ENCODE measurements around the gene COL7A1.
"Not testable (repeated sequence)": the region's sequence is repeated elsewhere in the genome, so short reads cannot be mapped to it uniquely, and the experiment has no call there.

The COL7A1 gene

DNA sequence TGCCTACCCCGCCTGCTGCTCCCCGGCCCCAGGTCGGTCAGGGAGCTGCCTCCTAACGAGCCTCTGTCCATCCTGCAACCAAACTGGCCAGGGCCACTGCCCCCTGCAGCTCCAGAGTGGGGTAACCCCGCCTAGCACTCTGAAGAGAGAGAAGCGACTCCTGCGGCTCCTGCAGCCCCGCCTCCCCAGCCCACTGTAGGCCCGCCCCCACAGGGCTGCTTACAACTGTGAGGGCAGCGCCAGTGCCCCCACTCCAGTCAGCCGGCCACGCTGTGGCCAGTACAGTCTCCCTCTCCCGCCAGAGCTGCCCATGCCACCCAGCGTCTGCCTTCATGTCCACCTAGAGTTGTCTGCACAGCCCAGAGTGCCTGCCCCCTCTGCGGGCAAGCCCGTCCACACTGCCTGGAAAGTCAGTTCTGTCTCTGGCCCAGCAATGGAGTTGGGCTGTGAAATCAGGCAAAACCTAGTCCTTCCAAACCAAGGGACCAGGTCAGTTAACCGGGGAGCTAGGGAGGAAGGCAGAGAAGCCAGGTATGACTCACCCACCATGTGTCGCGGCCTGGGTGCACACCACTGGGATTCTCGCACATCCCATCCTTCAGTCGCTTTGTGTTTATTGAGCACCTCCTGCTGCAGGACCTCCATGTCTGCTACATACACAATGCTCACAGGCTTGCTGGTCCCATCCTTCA, 33.9 kb downstream of the COL7A1 start:
- peak; percentile 52 for DNase-seq

DNA sequence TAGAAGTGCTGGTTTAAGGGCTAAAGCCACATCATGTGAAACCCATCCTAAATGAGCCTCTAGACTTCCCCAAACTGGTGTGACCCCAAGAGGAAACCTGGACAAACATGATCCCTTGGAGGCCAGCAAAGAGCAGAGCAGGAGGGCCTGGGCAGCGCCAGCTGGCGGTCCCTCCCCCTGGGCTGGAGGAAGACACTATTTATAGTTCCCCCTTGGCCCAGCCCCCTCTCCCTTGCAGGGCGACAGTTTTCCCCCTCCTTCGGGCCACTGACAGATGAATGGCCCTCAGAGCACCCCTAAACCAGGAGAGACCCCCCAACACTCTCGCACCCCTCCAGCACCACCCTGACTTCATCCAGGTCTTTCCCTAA, 34.5 kb downstream of the COL7A1 start:
- DNase-seq: no peak

DNA sequence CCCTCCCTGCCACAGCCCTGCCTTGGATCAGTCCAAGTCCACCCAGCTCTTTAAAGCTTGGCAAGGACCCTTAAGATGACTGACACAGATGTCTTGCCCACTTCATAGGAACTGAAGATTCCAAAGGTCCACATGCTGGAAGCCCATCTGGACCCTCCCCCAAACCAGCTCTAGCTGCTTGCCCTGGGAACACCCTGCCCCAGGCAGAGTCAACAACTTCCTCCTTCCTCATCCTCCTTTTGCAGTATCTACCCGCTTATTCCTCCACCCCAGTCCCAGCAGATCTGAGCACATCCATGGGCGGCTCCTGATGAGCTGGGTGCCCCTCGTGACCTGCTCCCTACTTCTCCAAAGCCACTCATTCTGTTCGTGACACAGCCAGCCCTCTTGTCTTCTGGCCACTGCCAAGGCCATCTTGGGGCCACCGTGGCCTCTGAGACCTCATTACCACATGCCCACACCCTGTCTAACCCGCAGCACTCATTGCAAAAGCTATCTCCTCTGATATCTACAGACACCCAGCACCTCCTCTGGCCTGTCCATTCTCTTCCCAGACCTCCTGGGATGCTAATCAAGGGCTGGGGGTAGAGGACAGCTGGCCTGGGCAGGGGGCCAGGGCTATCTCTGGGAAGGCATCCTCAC, 36.5 kb downstream of the COL7A1 start:
- DNase-seq: no peak

DNA sequence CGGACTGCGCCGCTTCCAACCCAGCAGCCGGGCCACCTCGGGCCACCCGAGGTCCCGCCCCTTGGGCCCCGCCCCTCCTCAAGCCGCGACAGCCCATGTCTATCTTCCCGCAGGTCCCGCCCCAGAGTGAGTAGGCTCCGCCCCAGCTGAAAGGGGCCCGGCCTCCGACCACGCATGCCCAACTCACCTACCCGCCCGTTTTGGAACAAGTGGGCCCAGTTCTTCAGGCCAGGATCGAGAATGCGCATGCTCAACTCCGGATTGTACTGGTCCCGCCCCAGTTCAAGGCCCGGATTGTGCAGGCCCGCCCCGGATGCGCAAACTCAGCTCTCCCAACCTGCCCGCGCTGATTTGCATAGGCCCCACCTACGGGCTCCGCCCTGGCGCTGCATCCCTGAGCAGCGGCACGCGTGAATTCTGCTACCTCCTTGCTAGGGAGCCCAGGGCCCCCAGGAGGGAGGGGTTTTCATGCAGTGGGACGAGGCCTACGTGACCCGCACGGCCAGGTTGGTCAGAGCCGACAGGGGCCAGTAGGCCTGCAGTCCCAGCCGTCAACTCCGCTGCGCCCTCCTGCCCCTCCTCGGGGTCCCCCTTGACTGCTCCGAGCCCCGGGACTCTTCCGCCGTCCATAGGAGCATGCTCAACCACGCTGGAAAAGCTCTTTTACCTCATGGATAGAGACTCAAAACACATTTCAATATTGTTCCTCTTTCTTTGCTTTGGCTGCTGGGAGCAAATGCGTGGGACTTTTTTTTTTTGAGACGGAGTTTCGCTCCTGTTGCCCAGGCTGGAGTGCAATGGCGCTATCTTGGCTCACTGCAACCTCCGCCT, 38.1 kb downstream of the COL7A1 start, which contains the start of gene PFKFB4:
TSS of gene PFKFB4 (minus strand) at position 8 of the 831 bp plus-strand sequence. CDS start 26 bp downstream, outside the sequence.
- DNase-seq: peak; percentile 97

DNA sequence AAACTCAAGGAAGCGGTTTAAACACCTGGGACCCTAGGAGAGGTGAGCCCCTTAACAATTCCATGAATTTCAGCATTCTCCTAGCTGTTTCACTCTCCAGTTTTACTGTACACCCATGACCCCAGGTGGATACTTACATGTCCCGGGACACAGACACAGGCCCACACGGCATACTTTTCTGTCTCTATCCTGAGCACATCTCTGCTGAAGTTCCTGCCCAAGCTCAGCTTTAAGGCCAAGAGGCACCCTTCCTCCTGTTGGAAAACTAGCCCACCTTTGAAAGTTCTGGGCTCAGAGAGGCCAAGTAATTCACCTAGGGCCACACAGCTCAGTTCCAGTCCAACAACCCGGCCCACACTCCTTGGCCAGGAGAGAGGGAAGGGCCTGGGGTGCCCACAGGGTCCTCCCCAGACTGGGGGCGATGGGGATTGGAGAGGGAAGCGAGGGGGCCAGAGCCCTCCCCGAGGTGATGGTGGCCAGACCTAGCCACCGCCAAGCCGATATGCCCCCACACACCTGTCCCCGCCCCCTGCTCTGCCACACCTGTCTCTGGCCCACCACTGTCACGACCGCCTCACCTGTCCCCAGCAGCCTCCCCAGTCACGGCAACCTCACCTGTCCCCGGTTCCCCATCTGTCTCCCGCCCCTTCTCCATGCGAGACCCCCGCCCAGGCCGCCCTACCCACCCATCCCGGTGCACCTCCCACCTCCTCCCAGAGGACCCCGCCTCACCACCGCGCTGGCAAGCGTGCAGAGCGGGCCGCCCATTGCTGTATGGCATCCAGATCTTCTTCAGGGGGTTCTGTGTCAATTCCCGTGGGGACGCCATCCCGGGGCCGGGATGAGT, 39.0 kb downstream of the COL7A1 start:
- no peak for DNase-seq

DNA sequence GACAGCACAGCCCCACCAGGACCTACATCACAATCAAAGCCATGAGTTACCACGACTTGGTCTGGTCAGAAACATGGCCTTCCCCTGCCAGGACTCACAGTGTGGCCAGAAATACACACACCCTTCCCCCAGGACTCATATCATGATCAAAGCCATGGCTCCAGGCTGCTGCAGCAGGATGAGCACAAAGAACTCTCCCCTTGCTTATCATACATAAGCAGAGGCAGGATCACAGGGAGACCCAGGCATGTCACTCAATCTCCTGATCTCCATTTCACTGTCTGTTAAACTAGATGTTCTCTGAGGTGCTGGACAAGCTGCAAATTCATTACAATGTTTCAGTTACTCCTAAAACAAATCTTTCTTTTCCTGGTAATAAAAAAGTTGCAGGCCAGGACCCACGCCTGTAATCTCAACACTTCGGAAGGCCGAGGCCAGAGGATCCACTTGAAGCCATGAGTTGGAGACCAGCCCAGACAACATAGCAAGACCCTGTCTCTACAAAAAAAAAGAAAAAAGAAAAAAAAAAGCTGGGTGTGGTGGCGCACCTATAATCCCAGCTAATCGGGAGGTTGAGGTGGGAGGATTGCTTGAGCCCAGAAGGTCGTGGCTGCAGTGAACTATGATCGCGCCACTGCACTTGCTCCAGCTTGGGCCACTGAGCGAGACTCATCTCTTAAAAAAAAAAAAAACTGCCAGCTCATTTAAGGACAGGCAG, 39.7 kb downstream of the COL7A1 start:
- DNase-seq: no peak

DNA sequence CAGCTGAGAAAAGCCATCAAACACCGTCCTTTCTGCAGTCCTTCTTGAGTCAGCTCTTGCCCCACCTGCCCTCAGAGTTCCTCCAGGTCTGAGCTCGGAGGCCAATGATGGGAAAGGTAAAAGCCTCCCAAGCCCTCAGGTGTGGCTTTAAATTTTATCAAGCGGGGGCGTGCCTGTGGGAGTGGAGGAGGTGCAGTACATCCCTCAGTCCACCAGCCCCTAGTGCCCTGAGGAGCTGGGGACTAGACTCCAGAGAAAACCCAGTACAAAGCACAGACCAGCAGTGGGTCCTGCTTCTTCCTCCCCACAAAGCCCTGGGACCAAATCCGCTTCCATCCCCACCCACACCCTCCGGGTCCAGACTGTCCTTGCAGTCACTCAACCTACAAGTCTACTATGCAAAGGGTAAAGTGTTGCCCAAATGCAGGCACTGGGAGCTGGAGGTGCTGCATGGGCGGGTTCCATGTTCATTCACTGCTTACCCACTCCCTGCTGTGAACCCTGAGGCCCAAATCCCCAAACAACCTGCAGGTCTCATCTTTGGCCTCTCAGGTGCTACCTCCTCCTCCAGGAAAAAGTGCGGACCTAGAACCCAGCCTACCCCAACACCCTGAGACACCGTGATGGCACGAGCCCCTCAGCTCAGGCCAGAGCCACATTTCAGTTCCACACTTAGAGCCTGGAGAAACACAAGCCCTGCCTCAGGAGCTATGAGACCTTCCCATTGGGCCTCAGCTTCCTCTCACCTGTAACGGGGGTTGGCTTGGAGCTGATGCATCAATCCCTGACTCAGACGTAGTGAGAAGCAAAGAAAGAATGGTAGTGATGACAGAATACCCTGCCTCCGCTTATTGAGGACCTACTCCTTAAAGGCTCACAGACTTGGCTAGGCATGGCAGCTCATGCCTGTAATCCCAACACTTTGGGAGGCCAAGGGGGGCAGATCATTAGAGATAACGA, 41.0 kb downstream of the COL7A1 start:
- DNase-seq: no peak

DNA sequence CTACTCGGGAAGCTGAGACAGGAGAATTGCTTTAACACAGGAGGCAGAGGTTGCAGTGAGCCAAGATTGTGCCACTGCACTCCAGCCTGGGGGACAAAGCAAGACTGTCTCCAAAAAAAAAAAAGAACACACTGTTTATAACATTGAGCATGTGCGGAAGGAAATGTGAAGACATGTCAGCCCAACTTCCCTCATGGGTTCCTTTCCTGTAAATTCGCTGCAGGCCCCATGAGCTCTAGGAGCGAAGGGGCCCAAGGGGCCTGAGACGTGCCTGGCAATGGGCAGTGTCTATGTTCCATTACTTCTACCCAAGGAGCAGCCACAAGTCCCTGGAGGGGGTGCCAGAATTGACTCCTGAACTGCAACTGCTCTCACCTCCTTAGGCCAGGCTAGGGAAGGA, 41.8 kb downstream of the COL7A1 start:
- DNase-seq: no peak

DNA sequence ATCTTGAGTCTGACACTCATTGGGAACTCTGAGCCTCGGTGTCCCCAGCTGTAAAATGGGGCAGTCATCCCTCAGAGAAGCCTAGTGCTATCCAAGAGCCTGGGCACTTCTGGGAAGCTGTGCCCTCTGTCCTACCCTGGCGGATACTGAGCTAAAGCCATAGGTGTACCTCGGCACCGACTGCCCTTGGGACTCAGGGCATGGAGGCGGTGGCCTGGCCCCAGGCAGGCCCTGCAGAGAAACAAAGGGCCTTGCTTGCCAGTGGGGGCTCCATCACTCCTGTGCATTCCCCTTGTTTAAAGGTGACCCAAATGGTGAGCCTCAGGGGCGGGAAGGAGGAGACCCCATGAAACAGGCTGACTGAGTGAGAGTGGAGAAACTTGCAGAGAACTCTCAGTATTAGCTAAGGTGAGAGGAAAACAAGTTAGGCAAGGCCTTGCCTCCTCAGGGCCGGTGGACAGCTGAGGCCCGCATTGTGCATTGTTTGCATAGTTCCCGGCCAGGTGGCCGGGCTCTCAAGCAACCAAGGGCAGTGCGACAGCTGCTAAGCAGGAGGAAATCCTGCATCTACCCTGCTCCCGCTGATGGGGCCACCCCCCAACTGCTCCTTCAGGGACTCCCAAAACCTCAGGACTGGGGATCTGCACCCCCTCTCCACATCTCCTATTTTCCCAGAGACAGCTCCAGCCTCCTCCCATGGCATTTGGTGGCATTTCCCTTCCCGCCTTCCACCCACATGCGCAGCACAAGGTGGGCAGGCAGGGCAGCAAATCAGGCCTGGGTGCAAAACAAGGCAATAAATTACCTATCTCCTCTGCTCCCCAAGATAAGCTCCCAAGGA, 42.8 kb downstream of the COL7A1 start:
- DNase-seq: no peak

DNA sequence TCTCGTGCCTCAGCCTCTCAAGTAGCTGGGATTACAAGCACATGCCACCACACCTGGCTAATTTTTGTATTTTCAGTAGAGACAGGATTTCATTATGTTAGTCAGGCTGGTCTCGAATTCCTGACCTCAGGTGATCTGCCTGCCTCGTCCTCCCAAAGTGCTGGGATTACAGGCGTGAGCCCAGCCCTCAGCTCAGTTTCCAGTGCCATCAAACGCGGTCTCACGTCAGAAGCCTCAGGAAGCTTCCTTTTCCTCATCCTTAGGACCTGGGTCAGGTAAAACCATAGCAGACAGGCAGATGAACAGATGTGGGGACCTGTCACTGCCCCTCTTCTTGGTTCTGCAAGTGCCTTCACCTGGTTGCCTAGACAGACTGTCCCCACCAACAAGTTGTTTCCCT, 43.5 kb downstream of the COL7A1 start:
- DNase-seq: not testable (repeated sequence)

DNA sequence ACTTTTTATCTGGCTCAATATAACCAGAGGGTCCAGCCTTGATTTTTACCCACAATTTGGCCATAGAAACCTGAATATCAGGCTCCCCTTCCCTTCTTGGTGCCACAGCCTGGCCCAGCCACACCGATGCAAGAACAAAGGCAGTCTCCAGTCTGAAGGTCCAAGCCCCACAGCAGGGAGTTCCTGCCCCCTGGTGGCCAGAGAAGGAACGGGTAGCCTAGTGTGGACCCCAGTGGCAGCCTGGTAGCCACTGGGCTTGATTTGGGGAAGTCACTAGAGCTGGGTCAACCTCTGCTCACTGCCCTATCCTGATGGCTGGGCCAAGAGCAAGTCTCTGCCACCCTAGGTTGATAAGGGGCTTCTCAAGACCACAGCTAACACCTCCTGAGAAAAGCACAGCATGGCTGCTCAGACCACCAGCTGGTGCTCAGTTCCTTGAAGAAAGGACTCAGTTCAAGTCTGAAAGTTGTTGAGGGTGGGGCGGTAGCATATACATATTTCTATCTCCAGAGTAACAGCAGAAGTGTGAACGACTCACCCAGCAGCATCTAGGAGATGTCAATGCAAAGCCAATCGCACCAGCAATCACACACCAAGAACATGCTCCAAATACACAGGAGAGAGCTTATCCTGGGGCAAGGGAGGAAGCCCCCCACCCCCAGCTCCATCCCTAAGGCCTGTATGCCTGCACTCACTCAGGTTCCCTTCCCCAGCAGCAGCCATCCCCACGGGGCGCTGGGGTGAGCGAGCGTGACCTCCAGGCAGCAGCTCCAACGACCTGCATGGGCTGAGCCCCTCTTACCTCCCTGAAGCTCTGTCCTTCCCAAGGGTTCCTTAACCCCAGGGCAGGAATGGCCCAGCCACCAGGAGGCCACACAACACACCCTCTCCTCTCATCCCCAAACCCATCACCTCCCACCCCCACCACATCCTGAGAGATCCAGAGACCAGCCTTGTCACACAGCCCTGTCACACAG, 46.1 kb downstream of the COL7A1 start:
- peak; percentile 71 for DNase-seq

DNA sequence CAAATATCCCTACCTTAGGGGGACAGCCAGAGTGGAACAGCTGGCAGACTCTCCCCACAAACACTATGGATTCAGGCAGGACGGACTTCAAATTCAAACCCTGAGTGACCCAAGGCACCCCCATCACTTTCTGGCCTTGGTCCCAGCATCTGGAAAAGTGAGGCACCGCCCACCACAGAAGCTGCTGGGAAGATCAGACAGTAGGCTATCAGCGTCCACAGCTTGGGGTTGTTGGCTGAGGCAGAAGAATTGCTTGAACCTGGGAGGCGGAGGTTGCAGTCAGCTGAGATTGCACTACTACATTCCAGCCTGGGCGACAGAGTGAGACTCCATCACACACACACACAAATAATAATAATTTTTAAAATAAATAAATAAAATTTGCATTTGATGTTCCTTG, 47.0 kb downstream of the COL7A1 start:
- no peak for DNase-seq

DNA sequence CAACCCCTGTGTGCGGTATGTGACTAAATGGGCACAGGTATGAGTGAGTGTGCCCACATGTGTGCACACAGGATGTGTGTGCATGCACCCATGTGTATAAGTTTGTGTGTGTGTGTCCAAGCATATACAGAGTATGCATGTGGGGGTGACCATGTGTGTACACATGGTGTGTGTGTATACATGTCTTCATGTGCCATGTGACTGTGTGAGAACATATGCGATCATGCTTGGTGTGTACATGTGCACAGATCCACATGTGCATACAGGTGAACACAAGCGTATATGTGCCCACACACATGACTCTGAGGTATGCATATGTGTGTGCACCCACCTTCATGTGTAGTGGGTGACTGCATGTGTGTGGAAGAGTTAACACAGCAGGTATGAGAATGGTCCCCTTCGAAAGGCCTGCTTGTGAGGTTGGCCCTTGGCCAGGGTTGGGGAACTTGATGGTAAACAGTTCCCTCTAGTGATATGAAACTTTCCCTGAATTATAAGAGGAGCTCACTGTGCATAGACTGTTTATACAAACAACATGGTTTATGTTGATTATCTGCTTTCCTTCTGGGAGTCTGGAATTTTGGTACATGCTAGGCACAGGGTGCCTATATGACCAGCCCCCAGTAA, 48.8 kb downstream of the COL7A1 start:
- no peak for DNase-seq

DNA sequence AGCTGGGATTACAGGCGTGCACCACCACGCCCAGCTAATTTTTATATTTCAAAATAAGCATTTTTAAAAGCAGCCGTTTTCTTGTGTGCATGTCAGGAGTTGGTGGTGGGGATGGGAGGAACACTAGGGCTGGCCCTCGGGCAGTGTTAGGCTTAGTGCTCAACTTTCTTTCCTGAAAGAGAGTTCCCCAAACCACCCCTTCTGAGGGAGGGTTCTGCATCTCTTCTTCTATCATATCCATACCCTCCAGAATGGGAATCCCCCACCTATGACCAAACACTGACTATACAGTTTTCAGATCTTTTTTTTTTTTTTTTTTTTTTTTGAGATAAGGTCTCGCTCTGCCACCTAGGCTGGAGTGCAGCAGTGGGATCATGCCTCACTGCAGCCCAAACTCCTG, 51.0 kb downstream of the COL7A1 start:
- no peak for DNase-seq

DNA sequence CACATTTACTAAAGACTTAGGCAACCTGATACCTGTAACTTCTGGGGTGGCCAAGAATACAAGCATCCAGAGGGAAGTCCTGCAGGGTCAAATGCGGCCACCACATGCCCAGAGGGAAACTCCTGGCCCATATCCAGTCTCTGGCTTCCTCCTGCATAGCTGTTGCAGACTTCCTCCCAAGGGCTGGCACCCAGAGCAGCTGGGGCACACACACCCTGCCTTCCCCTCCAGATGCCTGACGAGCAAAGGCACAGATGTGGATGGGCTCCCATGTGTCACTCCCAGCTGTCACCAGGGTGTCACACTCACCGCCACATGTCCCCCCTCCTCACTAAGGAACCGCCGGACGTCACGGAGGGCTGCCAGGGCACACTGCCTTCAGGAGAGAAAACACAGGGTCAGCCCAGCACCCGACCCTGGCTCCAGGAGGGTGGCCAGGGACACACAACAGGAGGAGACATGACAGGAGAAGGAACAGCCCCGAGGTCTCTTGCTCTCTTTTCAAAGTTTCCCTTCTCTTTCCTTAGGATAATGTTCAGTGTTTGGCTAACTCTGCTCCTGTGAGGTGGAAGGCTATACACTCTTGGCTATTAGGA, 51.8 kb downstream of the COL7A1 start:
- DNase-seq: no peak

DNA sequence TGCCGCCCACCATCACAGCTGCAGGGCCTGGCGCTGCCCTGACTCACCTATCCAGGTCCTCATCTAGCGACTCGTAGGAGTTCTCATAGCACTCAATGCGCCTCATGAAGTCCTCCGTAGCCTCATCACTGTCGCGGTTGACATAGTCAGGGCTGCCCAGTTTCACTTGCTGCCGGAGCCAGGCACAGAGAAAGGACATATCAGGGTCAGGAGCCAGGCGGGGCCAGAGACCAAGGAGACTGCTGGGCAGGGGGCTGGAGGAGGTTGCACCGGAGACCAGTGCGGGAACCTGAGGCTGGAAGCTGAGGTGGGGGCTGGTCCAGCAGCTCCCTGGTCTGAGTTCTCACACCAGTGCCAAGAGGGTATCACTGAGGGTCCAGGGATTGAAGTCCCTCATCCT, 56.7 kb downstream of the COL7A1 start:
- DNase-seq: no peak

DNA sequence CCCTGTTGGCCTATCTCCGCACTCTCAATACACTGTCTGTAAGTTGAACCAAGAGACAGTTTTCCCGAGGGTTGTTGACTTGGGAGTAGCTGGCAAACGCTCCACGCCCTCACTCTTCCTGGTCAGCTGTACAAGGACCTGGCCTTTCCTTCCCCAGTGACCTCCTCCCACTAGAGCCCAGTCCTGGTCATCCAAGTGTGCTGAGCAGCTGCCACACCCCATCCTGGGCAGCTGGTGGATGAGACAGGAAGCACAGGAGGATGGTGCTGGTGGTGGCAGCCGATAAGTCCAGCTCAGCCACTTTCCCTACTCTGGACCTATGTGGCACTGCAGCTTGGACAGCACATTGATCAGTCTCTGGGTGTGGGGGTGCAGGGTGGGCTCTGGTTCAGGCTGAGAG, 58.3 kb downstream of the COL7A1 start:
- no peak for DNase-seq

DNA sequence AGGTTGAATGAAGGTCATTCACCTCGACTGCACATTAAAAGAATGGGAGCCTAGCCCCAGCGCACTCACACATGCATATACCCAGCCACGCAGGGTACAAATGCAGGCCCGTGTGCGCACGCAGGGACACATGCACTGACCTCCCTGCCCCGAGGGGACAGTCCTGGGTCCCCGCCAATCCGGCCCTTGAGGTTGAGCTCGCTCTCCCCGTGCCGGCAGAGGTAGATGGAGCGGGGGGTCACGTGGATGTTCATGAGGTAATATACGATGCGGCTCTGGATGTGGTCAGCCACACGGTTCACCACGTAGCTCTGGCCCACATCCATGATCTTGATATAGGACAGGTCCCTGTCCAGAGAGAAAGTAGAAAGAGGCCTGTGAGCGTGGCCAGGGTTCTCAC, 59.0 kb downstream of the COL7A1 start:
- DNase-seq: no peak
